Colon (tissue), 2 donors: ENCODE measurements around the gene SERTM2.

Experiments
- FAIRE-seq: peaks from 2 replicates; lab custom pipeline; 2012; peaks lifted over from hg19 to GRCh38; lab: Jason Lieb, UNC
- donor health status: control.
- donor health status: control.

Gene SERTM2

GRCh38 chrX:111560801-111561200, 49.4 kb downstream of the SERTM2 start:
- no peak for FAIRE-seq

- FAIRE-seq = peak; percentile 78
These were observed 50.4 kb downstream of the SERTM2 start for GRCh38 chrX:111561851-111562250.

GRCh38 chrX:111567542-111568255, 56.3 kb downstream of the SERTM2 start:
- FAIRE-seq = no peak

GRCh38 chrX:111568354-111568753, 56.9 kb downstream of the SERTM2 start:
- no peak for FAIRE-seq

GRCh38 chrX:111568817-111569216, 57.4 kb downstream of the SERTM2 start:
- no peak for FAIRE-seq
